GM18520 (cell line): ENCODE data around the gene MMAA.

ENCODE experiments used
- ATAC-seq: cut with Tn5 transposase; IDR thresholded peaks from one replicate; pipeline ENCODE4 v1.9.1; 2021; ENCODE audit not compliant: unreplicated experiment

Gene MMAA

GRCh38 chr4:145703850-145704497, 84.8 kb downstream of the MMAA start:
- no peak for ATAC-seq

- no peak for ATAC-seq
Measured at GRCh38 chr4:145709336-145709735, 90.2 kb downstream of the MMAA start.
